Ishikawa (cell line): Measurements from ENCODE around the gene TMEM132D.

Experiments used
- EGR1 ChIP-seq: IDR thresholded peaks from 2 replicates; pipeline ENCODE4 v1.6.1; 2012
- FOXM1 ChIP-seq: IDR thresholded peaks from 2 replicates; pipeline ENCODE4 v1.6.1; 2012; ENCODE audit warnings: low read depth, borderline replicate concordance
- NFIC ChIP-seq: IDR thresholded peaks from 2 replicates; pipeline ENCODE4 v1.6.1; 2012
- TCF12 ChIP-seq: IDR thresholded peaks from 2 replicates; pipeline ENCODE4 v1.6.1; 2012; ENCODE audit warnings: low read depth
- TEAD4 ChIP-seq: IDR thresholded peaks from 2 replicates; pipeline ENCODE4 v1.6.1; 2012
- USF1 ChIP-seq: IDR thresholded peaks from 2 replicates; pipeline ENCODE4 v1.6.1; 2012

- no peak for TF ChIP-seq TEAD4
- no peak for TF ChIP-seq FOXM1
- TF ChIP-seq NFIC, result no peak
- no peak for TF ChIP-seq EGR1
- no peak for TF ChIP-seq USF1
- TF ChIP-seq TCF12, result no peak
Measured at GRCh38 chr12:129096968-129097367, 806.9 kb downstream of the TMEM132D start.
